Hepatocyte (in vitro differentiated cells): ENCODE data around the gene SLC26A1. TPM values are rescaled to one million over a fixed set of nuclear protein-coding genes. Genes with fewer than 3 reads are reported as not detected.

Source experiments
- DNase-seq: peaks from one replicate; pipeline ENCODE4 v3.0.0-alpha.2; 2016; ENCODE audit warnings: low spot score
- H2AFZ ChIP-seq: fragments of 200-600 bp; sonication (generic); 2 replicates; pipeline ENCODE4 v1.6.0; 2016; ENCODE audit warnings: antibody characterized with exemption, mild to moderate bottlenecking
- H3K27ac ChIP-seq: fragments of 200-600 bp; sonication (generic); 2 replicates; pipeline ENCODE4 v1.5.1; 2016; ENCODE audit warnings: mild to moderate bottlenecking
- H3K27me3 ChIP-seq: fragments of 200-600 bp; sonication (generic); 2 replicates; pipeline ENCODE4 v1.6.1; 2016
- H3K36me3 ChIP-seq: fragments of 200-600 bp; sonication (generic); replicated peaks from 2 replicates; pipeline ENCODE4 v1.5.1; 2016; ENCODE audit warnings: low read depth; ENCODE audit not compliant: insufficient read depth
- H3K4me1 ChIP-seq: fragments of 200-600 bp; sonication (generic); 2 replicates; pipeline ENCODE4 v1.5.1; 2016; ENCODE audit warnings: mild to moderate bottlenecking, moderate library complexity; ENCODE audit not compliant: insufficient read depth
- H3K4me2 ChIP-seq: fragments of 200-600 bp; sonication (generic); 2 replicates; pipeline ENCODE4 v1.6.0; 2016
- H3K4me3 ChIP-seq: fragments of 200-600 bp; sonication (generic); 2 replicates; pipeline ENCODE4 v1.5.1; 2016; ENCODE audit warnings: mild to moderate bottlenecking
- H3K79me2 ChIP-seq: fragments of 200-600 bp; sonication (generic); 2 replicates; pipeline ENCODE4 v1.6.0; 2017; ENCODE audit warnings: mild to moderate bottlenecking
- H3K9me2 ChIP-seq: fragments of 200-600 bp; sonication (generic); replicated peaks from 2 replicates; pipeline ENCODE4 v1.6.0; 2017; ENCODE audit warnings: mild to moderate bottlenecking; ENCODE audit not compliant: insufficient read depth
- H3K9me3 ChIP-seq: fragments of 200-600 bp; sonication (generic); 2 replicates; pipeline ENCODE4 v1.5.1; 2016; ENCODE audit warnings: low read depth, mild to moderate bottlenecking
- H4K20me1 ChIP-seq: fragments of 200-600 bp; sonication (generic); 2 replicates; pipeline ENCODE4 v1.6.0; 2016; ENCODE audit warnings: mild to moderate bottlenecking; ENCODE audit not compliant: insufficient read depth, poor library complexity, severe bottlenecking
- CTCF ChIP-seq: fragments of 200-600 bp; sonication (generic); IDR thresholded peaks from 2 replicates; pipeline ENCODE4 v1.5.1; 2016; ENCODE audit warnings: antibody characterized with exemption, mild to moderate bottlenecking; ENCODE audit not compliant: poor library complexity
- EZH2 ChIP-seq: fragments of 200-600 bp; sonication (generic); IDR thresholded peaks from 2 replicates; pipeline ENCODE4 v1.6.1; 2016; ENCODE audit warnings: antibody characterized with exemption, mild to moderate bottlenecking, borderline replicate concordance
- EZH2phosphoT487 ChIP-seq: fragments of 200-600 bp; sonication (generic); IDR thresholded peaks from one replicate; pipeline ENCODE4 v1.6.1; 2018; ENCODE audit warnings: antibody characterized with exemption, mild to moderate bottlenecking, low read depth, moderate library complexity; ENCODE audit not compliant: unreplicated experiment, severe bottlenecking
- WGBS: methylation state at CpG from one replicate; pipeline ENCODE4 v1.1.6; 2016; ENCODE audit warnings: low lambda C conversion rate; ENCODE audit errors: missing lambda C conversion rate; 5-methylcytosine and 5-hydroxymethylcytosine counted together
- polyA plus RNA-seq: library from polyadenylated mRNA; unstranded; fragments of >200 nt; fragmentation: Nextera tagmentation; extraction: Ambion mirVana; gene quantifications from 2 replicates; pipeline ENCODE4 v1.2.1, GENCODE V29; 2016
- total RNA-seq: library from RNA; depleted of rRNA; stranded (reverse); fragments of >200 nt; gene quantifications from 2 replicates; pipeline ENCODE4 v1.2.3, GENCODE V29; 2014

The SLC26A1 gene
- total and polyA plus RNA-seq, 2 experiments from 2014 or later = 9.0 to 12.6 TPM

- H3K27ac ChIP-seq = no peak overlapping the region
- H3K36me3 ChIP-seq = no peaks in the 10 kb centered on the region
Measured at GRCh38 chr4:962231-963208, 30.7 kb downstream of the SLC26A1 start.

GRCh38 chr4:961351-962230 lies 31.6 kb downstream of the SLC26A1 start:
- Histone ChIP-seq H3K79me2 (no peaks in the 10 kb centered on the region), H3K36me3 (no peaks in the 10 kb centered on the region), H3K4me1 (no peaks in the 10 kb centered on the region), H3K4me3 (no peak overlapping the region), H3K9me3 (no peaks in the 10 kb centered on the region), H2AFZ (no peak overlapping the region), H3K4me2 (no peak overlapping the region), H3K9me2 (no peaks in the 10 kb centered on the region), H4K20me1 (no peaks in the 10 kb centered on the region), H3K27me3 (no peaks in the 10 kb centered on the region), H3K27ac (no peak overlapping the region)
- 95% methylated on average over 33 of the region's 52 CpGs for WGBS
- DNase-seq = no peak
- TF ChIP-seq CTCF = no peak
- TF ChIP-seq EZH2 = no peak
- TF ChIP-seq EZH2phosphoT487 = no peak

More at GRCh38 chr4:962231-963208, 30.7 kb downstream of the SLC26A1 start:
- Histone ChIP-seq H2AFZ (no peak overlapping the region), H3K4me3 (no peak overlapping the region), H3K27me3 (no peaks in the 10 kb centered on the region), H4K20me1 (no peaks in the 10 kb centered on the region), H3K4me2 (no peak overlapping the region), H3K9me3 (no peaks in the 10 kb centered on the region), H3K79me2 (no peaks in the 10 kb centered on the region), H3K9me2 (no peaks in the 10 kb centered on the region), H3K4me1 (no peaks in the 10 kb centered on the region)
- 97% methylated on average over 47 of the region's 54 CpGs for WGBS
- no peak for DNase-seq
- TF ChIP-seq EZH2phosphoT487 (no peak), EZH2 (no peak), CTCF (no peak)

- no peaks in the 10 kb centered on the region for H3K9me3 ChIP-seq
- H3K4me2 ChIP-seq = no peak overlapping the region
- 97% methylated on average over 32 of the region's 35 CpGs for WGBS
- no peaks in the 10 kb centered on the region for H4K20me1 ChIP-seq
- H3K4me1 ChIP-seq = no peaks in the 10 kb centered on the region
- no peaks in the 10 kb centered on the region for H3K36me3 ChIP-seq
- no peak overlapping the region for H3K27ac ChIP-seq
- no peaks in the 10 kb centered on the region for H3K9me2 ChIP-seq
- H3K79me2 ChIP-seq = no peaks in the 10 kb centered on the region
- TF ChIP-seq EZH2 = no peak
- TF ChIP-seq CTCF = no peak
- no peak for TF ChIP-seq EZH2phosphoT487
- H3K27me3 ChIP-seq = no peaks in the 10 kb centered on the region
- H2AFZ ChIP-seq = no peak overlapping the region
- no peak overlapping the region for H3K4me3 ChIP-seq
- no peak for DNase-seq
Measured at GRCh38 chr4:960636-961350, 32.4 kb downstream of the SLC26A1 start.
